ENCODE measurements around the gene TEK.

TEK gene

DNA sequence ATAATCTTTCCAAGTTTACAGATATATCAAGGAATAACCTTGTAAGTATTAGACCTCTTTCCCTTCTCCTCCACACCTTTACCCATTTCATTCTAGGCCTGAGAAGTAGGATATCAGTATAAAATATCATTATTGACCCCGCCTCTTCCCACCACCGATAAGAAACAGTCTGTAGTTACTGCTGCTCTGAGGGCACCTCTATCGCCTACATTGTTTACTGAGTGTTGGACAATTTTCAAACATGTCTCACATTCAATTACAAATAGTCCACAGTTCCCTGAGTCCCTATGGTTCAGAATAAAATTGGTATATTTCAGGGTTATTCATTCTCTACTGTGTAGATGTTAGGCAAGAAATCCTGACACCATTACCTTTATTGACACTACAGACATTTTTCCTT, 73.4 kb downstream of the TEK start:
- no peak overlapping the region for H3K27ac ChIP-seq (replicated peaks)
- DNase-seq (ENCODE audit: low read depth in 1 of 2, low spot score in 1 of 2), result no peak
- no peaks in the 10 kb centered on the region for H3K27me3 ChIP-seq (ENCODE audit: insufficient read depth, poor library complexity, severe bottlenecking)
- H3K4me3 ChIP-seq (replicated peaks; ENCODE audit: insufficient read depth, low read length), result no peak overlapping the region
- no peak for TF ChIP-seq SPI1 (IDR thresholded peaks at IDR 0.05; ENCODE audit: borderline replicate concordance, low read depth)
- TF ChIP-seq, protein P1, sequence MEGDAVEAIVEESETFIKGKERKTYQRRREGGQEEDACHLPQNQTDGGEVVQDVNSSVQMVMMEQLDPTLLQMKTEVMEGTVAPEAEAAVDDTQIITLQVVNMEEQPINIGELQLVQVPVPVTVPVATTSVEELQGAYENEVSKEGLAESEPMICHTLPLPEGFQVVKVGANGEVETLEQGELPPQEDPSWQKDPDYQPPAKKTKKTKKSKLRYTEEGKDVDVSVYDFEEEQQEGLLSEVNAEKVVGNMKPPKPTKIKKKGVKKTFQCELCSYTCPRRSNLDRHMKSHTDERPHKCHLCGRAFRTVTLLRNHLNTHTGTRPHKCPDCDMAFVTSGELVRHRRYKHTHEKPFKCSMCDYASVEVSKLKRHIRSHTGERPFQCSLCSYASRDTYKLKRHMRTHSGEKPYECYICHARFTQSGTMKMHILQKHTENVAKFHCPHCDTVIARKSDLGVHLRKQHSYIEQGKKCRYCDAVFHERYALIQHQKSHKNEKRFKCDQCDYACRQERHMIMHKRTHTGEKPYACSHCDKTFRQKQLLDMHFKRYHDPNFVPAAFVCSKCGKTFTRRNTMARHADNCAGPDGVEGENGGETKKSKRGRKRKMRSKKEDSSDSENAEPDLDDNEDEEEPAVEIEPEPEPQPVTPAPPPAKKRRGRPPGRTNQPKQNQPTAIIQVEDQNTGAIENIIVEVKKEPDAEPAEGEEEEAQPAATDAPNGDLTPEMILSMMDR (IDR thresholded peaks at IDR 0.05; ENCODE audit: insufficient read depth, low read length), result no peak
- TF ChIP-seq GABPA (IDR thresholded peaks at IDR 0.05; ENCODE audit: low read depth), result no peak
- TF ChIP-seq, protein P2, sequence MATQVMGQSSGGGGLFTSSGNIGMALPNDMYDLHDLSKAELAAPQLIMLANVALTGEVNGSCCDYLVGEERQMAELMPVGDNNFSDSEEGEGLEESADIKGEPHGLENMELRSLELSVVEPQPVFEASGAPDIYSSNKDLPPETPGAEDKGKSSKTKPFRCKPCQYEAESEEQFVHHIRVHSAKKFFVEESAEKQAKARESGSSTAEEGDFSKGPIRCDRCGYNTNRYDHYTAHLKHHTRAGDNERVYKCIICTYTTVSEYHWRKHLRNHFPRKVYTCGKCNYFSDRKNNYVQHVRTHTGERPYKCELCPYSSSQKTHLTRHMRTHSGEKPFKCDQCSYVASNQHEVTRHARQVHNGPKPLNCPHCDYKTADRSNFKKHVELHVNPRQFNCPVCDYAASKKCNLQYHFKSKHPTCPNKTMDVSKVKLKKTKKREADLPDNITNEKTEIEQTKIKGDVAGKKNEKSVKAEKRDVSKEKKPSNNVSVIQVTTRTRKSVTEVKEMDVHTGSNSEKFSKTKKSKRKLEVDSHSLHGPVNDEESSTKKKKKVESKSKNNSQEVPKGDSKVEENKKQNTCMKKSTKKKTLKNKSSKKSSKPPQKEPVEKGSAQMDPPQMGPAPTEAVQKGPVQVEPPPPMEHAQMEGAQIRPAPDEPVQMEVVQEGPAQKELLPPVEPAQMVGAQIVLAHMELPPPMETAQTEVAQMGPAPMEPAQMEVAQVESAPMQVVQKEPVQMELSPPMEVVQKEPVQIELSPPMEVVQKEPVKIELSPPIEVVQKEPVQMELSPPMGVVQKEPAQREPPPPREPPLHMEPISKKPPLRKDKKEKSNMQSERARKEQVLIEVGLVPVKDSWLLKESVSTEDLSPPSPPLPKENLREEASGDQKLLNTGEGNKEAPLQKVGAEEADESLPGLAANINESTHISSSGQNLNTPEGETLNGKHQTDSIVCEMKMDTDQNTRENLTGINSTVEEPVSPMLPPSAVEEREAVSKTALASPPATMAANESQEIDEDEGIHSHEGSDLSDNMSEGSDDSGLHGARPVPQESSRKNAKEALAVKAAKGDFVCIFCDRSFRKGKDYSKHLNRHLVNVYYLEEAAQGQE (IDR thresholded peaks at IDR 0.05; ENCODE audit: insufficient replicate concordance, low read depth), result no peak
- no peak for TF ChIP-seq POLR2AphosphoS5 (IDR thresholded peaks at IDR 0.05; ENCODE audit: low read depth)

DNA sequence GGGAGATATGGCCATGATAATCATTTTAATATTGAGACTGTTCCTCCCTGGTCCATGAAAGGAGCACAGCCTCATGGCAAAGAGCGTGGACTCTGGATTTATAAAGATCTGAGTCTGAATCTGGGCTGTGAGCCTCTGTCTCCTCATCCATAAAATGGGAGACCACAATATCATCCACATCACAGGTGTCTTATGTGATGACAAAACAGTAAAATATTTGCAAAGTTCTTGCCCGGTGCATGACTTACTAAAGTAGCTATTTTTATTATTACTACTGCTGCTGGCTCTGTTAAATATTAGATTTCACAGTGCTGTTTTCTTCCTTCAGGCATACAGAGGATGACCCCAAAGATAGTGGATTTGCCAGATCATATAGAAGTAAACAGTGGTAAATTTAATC, 74.1 kb downstream of the TEK start:
- TF ChIP-seq POLR2AphosphoS5 (IDR thresholded peaks at IDR 0.05; ENCODE audit: low read depth) (no peak), GABPA (IDR thresholded peaks at IDR 0.05; ENCODE audit: low read depth) (no peak), SPI1 (IDR thresholded peaks at IDR 0.05; ENCODE audit: borderline replicate concordance, low read depth) (no peak)
- Histone ChIP-seq H3K27ac (replicated peaks) (no peak overlapping the region), H3K27me3 (ENCODE audit: insufficient read depth, poor library complexity, severe bottlenecking) (no peaks in the 10 kb centered on the region), H3K4me3 (replicated peaks; ENCODE audit: insufficient read depth, low read length) (no peak overlapping the region)
- DNase-seq (ENCODE audit: low read depth in 1 of 2, low spot score in 1 of 2), result no peak

DNA sequence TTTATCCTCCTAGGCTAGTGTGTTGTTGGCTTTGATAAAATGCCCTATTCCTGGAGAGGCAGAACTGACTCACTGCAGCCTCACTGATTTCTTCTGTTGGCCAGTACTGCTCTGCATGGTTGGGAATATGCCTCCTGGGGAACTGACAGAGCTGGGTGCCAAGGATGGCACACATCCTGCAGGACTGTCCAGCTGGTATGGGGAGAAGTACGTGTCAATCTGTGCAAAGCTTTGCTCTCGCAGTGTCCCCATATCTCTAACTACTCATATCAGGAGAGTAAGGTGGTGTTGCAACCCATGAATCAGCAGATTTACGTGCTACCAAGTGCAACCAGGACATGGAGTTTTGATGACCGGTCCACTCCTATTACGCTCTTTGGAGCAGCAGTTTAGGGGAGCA, 74.7 kb downstream of the TEK start:
- TF ChIP-seq, protein P2 (IDR thresholded peaks at IDR 0.05; ENCODE audit: insufficient replicate concordance, low read depth), result no peak
- TF ChIP-seq, protein P1 (IDR thresholded peaks at IDR 0.05; ENCODE audit: insufficient read depth, low read length), result no peak
- TF ChIP-seq SPI1 (IDR thresholded peaks at IDR 0.05; ENCODE audit: borderline replicate concordance, low read depth) (no peak), POLR2AphosphoS5 (IDR thresholded peaks at IDR 0.05; ENCODE audit: low read depth) (no peak), GABPA (IDR thresholded peaks at IDR 0.05; ENCODE audit: low read depth) (no peak)
- DNase-seq (ENCODE audit: low read depth in 1 of 2, low spot score in 1 of 2), result no peak
- Histone ChIP-seq H3K27me3 (ENCODE audit: insufficient read depth, poor library complexity, severe bottlenecking) (no peaks in the 10 kb centered on the region), H3K4me3 (replicated peaks; ENCODE audit: insufficient read depth, low read length) (no peak overlapping the region), H3K27ac (replicated peaks) (no peak overlapping the region)

DNA sequence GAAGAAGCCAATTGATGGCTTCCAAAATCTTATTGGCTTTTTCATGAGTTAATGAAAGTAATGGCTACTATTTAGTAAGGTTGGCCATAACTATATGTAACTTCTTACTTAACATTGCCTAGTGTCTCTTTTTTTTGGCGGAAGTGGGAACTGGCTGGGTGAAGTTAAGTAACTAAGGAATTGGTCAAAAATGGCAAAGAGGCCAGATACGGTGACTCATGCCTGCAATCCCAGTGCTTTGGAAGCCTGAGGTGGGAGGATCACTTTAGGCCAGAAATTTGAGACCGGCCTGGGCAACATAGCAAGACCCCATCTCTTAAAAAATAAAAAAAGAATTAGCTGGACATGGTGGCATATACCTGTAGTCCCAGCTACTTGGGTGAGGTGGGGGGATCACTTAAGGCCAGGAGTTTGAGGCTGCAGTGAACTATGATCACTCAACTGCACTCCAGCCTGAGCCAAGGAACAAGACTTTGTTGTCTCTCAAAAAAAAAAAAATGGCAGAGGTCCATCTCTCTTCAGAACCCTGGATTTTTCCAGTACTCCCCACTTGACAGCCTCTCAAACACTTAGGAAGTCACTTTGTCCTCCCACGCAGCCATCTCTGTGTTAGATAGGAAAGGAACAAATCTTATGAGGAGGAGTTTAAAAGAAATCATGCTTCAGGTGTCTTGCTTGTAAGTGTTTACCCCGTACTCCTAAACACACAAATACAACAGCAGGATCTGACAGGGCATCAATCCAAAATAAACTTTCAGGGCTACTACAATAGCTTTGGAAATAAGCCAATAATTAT, 75.7 kb downstream of the TEK start:
- H3K27ac ChIP-seq (replicated peaks), result no peak overlapping the region
- TF ChIP-seq, protein P2 (IDR thresholded peaks at IDR 0.05; ENCODE audit: insufficient replicate concordance, low read depth), result no peak
- no peak for TF ChIP-seq POLR2AphosphoS5 (IDR thresholded peaks at IDR 0.05; ENCODE audit: low read depth)
- TF ChIP-seq, protein P1 (IDR thresholded peaks at IDR 0.05; ENCODE audit: insufficient read depth, low read length), result no peak
- TF ChIP-seq GABPA (IDR thresholded peaks at IDR 0.05; ENCODE audit: low read depth), result no peak
- no peak for TF ChIP-seq SPI1 (IDR thresholded peaks at IDR 0.05; ENCODE audit: borderline replicate concordance, low read depth)
- H3K27me3 ChIP-seq (ENCODE audit: insufficient read depth, poor library complexity, severe bottlenecking), result no peaks in the 10 kb centered on the region
- no peak overlapping the region for H3K4me3 ChIP-seq (replicated peaks; ENCODE audit: insufficient read depth, low read length)
- DNase-seq (ENCODE audit: low read depth in 1 of 2, low spot score in 1 of 2), result no peak
